Motor neuron (in vitro differentiated cells): Measurements from ENCODE around the gene C12orf76. TPM values are rescaled to one million over a fixed set of nuclear protein-coding genes. Genes with fewer than 3 reads are reported as not detected.
A peak's percentile ranks its signal among the peaks of the same experiment; 100 is the strongest.
"Not testable (repeated sequence)": the region's sequence is repeated elsewhere in the genome, so short reads cannot be mapped to it uniquely, and the experiment has no call there.

Experiments used
- ATAC-seq, 8 experiments: fragments of 200-7000 bp; cut with Tn5 transposase; replicated peaks in 6 of 8; 2 replicates each; pipeline ENCODE4 v1.8.0; 2021; ENCODE audit warnings: mild to moderate bottlenecking in 8 of 8, moderate library complexity in 8 of 8
- H3K27ac ChIP-seq, 2 donors: fragments of 250-450 bp; sonication (Bioruptor Pico); 2 replicates each; pipeline ENCODE4 v1.9.0; 2021; ENCODE audit warnings: antibody characterized with exemption in 2 of 2, mild to moderate bottlenecking in 2 of 2, moderate library complexity in 1 of 2
- H3K4me1 ChIP-seq, 2 donors: fragments of 250-450 bp; sonication (Bioruptor Pico); replicated peaks in 1 of 2; 2 replicates each; pipeline ENCODE4 v1.6.1; 2021; ENCODE audit warnings: antibody characterized with exemption in 2 of 2, mild to moderate bottlenecking in 2 of 2, moderate library complexity in 1 of 2
- H3K4me3 ChIP-seq, 5 donors: fragments of 250-450 bp; sonication (Bioruptor Pico); 2 replicates each; pipeline ENCODE4 v1.9.0; 2021; ENCODE audit warnings: antibody characterized with exemption in 5 of 5, mild to moderate bottlenecking in 5 of 5, moderate library complexity in 4 of 5
- WGBS, 10 experiments: fragments of 450-650 bp; shearing (Covaris generic); methylation state at CpG; one replicate each; pipeline ENCODE4 v1.0.0; 2022; 5-methylcytosine and 5-hydroxymethylcytosine counted together
- in situ Hi-C, 9 experiments: fragments of 400-800 bp; cut with MboI; loops; one replicate each; pipeline ENCODE4 v1.15.0; 2021; ENCODE audit warnings: low sequenced_read_pairs in 9 of 9, low pct_unique_long_range_greater_than_20kb in 2 of 9; ENCODE audit not compliant: unreplicated experiment in 9 of 9
- total RNA-seq, 8 experiments: library from RNA; unstranded; fragments of 300-600 nt; gene quantifications; 2 replicates each; pipeline versions ENCODE4 v1.2.3 to v1.2.4, GENCODE V29; 2022

Gene C12orf76
- total RNA-seq, 8 experiments from 2014 or later: 14.3 to 78.8 (median 43.8) TPM

DNA sequence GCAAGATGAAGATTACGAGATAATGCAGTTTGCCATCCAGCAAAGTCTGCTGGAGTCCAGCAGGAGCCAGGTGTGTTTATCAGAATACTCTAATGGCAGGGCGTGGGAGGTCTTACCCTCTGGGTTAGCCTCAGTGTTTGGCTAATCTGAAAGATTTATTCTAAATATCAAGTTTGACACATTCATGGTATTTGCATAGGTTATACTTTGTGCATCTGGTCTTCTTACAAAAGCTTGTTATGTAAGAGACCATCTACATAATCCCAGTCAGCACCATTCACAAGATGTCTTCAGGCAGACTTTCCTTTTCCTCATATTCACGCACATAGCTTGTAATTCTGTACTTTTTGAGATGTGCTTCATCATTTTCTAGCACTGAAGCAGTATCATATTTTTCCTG is 14.4 kb downstream of the C12orf76 start:
- 11 to 100% (median 88%) methylated on average over 1 to 3 of the region's 3 CpGs for WGBS, 10 experiments
- no peaks in the 10 kb centered on the region for H3K4me1 ChIP-seq
- H3K27ac ChIP-seq: no peak overlapping the region
- H3K4me3 ChIP-seq: no peak overlapping the region
- in situ Hi-C loops: no loop called here
- ATAC-seq: peak in 3 of 8 experiments; percentile 93 to 99 (median 96)

DNA sequence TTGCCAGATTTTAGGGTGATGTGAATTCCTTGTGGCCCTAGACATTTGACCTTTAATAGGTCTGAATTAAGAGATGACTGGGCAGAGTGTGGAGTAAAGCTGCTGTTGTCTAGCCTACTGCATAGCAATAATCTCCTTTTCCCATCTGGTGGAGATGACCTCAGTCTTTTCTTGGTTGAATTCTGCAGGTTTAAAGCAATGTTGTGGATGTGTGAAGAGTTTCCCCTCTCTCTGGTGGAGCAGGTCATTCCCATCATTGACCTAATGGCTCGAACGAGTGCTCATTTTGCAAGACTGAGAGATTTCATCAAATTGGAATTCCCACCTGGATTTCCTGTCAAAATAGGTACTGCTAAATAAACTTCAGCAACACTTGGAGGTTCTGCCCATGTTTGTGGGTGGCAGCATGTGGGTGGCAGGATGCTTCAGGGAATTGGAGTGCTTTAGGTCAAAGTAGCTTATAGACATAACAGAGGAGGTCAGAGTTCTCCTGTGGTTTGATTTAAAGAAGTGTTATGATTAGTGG is 19.0 kb downstream of the C12orf76 start:
- Histone ChIP-seq H3K4me1 (peaks cover 7 to 9% of the 10 kb centered on the region in 2 donors), H3K27ac (no peak overlapping the region), H3K4me3 (no peak overlapping the region)
- ATAC-seq: no peak
- 100% methylated on average over 2 of the region's 2 CpGs; no CpG with 5 or more reads in 7 of the 10 experiments for WGBS, 10 experiments
- in situ Hi-C loops: no loop called here

DNA sequence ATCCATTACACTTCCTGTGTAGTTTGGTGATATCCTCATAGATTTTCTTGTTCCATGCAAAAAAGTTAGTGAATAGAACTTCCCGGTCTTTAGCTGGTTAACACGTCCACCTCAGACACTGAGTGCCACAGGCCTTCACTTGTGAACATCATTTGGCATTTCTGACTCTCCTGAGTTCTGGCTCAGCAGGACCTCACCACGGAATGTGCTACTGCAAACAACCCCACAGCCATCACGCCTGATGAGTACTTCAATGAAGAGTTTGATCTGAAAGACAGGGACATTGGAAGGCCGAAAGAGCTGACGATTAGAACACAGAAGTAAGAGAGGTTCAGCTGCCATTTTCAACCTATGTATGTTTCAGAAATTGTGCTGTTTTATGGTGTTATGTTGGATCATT is 20.0 kb downstream of the C12orf76 start:
- Histone ChIP-seq H3K4me1 (peaks cover 17 to 19% of the 10 kb centered on the region in 2 donors), H3K4me3 (no peak overlapping the region), H3K27ac (no peak overlapping the region)
- 17 to 100% (median 87%) methylated on average over 1 to 5 of the region's 6 CpGs; no CpG with 5 or more reads in 4 of the 10 experiments for WGBS, 10 experiments
- in situ Hi-C loops: no loop called here
- ATAC-seq: no peak

DNA sequence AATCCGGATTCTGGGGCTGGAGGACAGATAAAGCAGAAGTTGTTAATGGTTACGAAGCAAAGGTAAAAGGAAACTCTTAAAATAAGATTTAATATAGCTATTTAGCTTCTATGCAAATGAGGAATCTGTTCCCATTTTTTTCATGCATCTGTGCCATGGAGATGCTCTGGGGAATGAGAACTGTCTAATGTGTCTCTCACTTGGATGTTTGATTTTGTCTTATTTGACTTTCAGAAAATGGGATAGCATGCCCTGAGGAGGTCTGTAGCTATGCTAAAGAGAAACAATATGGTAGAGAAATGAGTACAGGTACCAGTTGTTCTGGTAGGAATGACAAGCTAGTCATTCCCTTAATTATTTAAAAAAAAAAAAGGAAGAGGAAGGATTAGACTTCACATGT is 24.3 kb downstream of the C12orf76 start:
- peak in 3 of 8 experiments; percentile 1 to 23 (median 2) for ATAC-seq
- 82 to 100% (median 94%) methylated on average over 1 to 2 of the region's 2 CpGs; no CpG with 5 or more reads in 1 of the 10 experiments for WGBS, 10 experiments
- peak overlapping the region in 1 of 2 donors; percentile 53 for H3K27ac ChIP-seq
- H3K4me3 ChIP-seq: no peak overlapping the region
- in situ Hi-C loops: no loop called here
- H3K4me1 ChIP-seq: peaks cover 25 to 28% of the 10 kb centered on the region in 2 donors

DNA sequence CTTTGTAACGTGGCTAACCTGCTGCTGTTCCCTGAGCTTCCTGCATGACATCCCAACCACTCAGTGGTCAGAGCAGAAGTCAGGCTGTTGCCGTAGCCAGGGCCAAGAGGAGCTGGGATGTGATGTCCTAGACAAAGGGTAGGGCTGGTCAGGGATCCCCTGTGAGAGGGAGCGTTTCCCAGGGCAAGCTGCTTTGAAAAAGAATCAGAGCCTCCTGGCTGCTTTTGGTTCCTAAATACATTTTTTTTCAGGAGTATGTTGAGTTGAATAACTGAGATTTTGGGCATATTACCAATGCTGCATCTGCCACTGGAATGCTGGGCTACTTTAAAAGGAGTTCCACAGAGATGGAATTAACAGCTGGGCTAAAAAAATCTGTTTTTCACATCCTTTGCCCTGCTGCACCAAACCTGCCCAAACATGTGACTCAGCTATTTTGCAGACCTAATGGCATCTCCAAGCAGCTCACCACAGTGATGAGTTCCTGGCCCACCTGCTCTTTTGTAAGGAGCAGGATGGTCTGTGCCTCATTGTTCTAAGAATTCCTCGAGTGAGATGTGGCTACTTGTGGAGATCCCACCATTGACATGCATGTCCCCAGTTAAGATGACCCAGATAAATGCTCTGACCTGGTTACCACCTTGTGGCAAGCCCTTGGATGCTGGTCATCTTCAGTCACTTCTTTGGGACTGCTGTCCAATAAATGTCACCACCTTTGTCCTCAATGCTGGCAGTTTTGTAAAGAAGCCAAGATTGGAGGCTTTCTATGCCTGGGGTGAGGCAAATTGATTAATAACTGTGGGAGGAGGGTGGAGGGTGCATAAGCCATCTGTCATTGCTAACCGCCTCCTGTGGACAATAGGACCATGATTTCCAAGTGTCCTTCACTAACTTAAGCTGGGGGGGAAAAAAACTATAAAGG is 25.0 kb downstream of the C12orf76 start:
- H3K27ac ChIP-seq: peak overlapping the region; percentile 6 to 42
- ATAC-seq: peak in 4 of 8 experiments; percentile 12 to 31 (median 22)
- no peak overlapping the region for H3K4me3 ChIP-seq
- 0 to 86% (median 34%) methylated on average over 1 to 4 of the region's 5 CpGs; no CpG with 5 or more reads in 1 of the 10 experiments for WGBS, 10 experiments
- peaks cover 25 to 28% of the 10 kb centered on the region in 2 donors for H3K4me1 ChIP-seq
- in situ Hi-C loops: no loop called here

DNA sequence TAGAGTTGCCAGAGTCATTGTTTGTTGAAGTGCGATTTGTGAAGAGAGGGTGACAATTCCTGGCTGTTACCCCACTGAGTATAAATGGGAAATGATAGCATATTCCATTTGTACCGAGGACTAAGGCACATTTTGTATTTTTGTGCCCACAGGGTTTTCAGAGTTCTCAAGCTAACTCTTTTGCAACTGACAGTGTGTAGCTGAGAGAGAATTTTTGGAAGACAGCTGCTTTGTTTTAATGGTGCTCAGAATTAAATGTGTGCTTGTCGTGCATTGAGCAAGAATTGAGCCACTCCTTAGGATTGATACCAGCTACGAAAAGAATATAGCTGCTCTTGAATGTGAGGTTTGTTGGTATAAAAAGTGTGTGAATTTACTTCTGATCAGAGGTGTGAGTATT is 27.4 kb downstream of the C12orf76 start:
- Histone ChIP-seq H3K27ac (no peak overlapping the region), H3K4me3 (no peak overlapping the region), H3K4me1 (peaks cover 25 to 28% of the 10 kb centered on the region in 2 donors)
- in situ Hi-C loops: no loop called here
- no peak for ATAC-seq
- 75 to 100% (median 85%) methylated on average over 1 to 3 of the region's 4 CpGs; no CpG with 5 or more reads in 1 of the 10 experiments for WGBS, 10 experiments

DNA sequence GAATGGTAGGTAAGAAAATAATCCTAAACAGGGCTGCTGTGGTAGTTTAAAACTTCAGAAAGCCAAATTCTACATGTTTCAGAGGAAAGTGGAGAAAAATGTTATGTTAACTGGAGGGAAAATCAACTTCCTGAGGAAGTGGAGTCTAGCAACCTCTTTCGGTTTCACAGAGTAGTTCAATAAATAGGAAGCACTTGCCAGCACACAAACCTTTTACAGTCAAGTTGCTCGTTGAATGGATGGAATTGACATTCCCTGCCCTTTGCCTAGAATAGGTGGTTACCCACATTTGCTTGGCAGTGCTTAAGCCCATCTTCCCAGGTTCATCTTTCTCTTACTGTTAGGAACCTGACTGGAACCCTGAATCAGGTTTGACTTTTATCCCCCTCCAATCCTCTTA is 33.2 kb downstream of the C12orf76 start:
- in situ Hi-C loops: no loop called here
- 51 to 100% (median 87%) methylated on average over 1 to 2 of the region's 2 CpGs; no CpG with 5 or more reads in 2 of the 10 experiments for WGBS, 10 experiments
- ATAC-seq: no peak

DNA sequence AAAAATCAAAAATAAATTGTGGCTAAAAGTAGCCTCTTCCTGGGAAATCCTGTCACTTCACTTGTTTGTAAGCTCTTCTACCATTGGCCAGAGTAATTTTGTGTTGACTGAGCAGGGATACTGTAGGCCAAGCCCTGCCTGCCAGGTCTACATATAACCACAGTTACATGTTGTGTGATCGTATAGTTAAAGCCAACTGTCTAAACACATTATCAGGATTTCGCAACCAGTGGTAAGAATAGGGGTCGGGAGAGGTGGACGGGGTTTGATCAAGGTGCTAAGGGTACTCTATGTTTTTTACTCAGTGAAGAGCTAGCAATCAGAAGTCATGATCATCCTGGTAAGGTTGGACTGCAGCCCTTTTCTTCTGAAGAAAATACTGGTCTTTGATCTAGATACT is 35.7 kb downstream of the C12orf76 start:
- Histone ChIP-seq H3K4me1 (no peaks in the 10 kb centered on the region), H3K4me3 (no peak overlapping the region), H3K27ac (no peak overlapping the region)
- in situ Hi-C loops: no loop called here
- no peak for ATAC-seq
- 89 to 100% (median 100%) methylated on average over 1 to 4 of the region's 4 CpGs; no CpG with 5 or more reads in 3 of the 10 experiments for WGBS, 10 experiments

More for the DNA sequence above, 33.2 kb downstream of the C12orf76 start:
- no peaks in the 10 kb centered on the region for H3K4me1 ChIP-seq
- H3K4me3 ChIP-seq: no peak overlapping the region
- H3K27ac ChIP-seq: no peak overlapping the region

DNA sequence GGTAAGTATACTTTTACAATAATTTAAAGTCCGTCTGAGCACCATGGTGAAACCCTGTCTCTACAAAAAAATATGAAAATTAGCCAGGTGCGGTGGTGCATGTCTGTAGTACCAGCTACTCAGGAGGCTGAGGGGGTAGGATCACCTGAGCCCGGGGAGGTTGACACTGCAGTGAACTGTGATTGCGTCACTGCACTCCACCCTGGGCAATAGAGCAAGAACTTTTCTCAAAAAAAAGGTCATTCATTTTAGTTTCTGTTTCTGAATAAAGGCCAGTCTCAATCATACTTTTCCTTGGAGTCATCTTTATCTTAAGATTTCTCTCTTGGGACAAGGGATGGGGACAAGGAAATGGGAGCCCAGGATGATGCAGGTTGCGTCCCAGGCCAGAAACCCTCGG is 36.2 kb downstream of the C12orf76 start:
- no peaks in the 10 kb centered on the region for H3K4me1 ChIP-seq
- ATAC-seq: peak in 2 of 8 experiments; percentile 23 to 46
- in situ Hi-C loops: no loop called here
- no peak overlapping the region for H3K27ac ChIP-seq
- 86 to 100% (median 93%) methylated on average over 2 to 6 of the region's 6 CpGs; no CpG with 5 or more reads in 2 of the 10 experiments for WGBS, 10 experiments
- H3K4me3 ChIP-seq: no peak overlapping the region

DNA sequence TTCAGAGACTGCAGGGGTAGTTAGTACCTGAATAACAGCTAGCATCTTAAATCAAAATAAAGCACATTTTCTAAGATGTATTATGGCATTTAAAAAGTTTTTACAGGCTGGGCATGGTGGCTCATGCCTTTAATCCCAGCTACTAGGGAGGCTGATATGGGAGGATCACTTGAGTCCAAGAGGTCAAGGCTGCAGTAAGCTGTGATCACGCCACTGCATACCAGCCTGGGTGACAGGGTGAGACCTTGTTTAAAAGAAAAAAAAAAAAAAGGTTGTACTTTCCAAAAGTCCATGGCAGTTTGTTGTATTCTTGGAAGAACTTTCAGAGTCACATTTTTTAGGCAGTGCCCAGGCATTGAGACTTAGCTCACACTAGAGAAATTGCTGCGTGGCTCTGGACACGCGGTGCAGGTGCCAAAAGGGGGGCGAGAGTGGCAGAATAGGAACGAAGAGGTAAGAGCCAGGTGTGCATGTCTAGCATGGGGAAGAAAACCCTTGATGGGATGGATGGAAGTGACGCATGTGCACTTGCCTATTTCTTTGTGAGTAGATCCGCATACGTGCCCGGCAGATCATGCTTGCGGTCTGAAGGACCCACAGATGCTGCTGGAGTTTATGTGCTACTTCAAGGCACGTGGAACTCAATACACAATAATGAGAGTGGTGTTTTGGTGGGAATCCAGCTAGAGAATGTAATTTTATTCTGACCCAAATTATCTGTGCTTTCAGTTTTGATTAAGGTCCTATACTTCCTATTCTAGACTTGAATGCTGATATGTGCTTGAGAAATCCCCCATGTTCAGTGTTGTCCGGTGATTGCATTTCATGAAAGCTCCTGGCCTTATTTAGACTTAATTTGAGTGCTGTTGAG is 37.2 kb downstream of the C12orf76 start:
- 80 to 100% (median 94%) methylated on average over 1 to 13 of the region's 13 CpGs; no CpG with 5 or more reads in 1 of the 10 experiments for WGBS, 10 experiments

DNA sequence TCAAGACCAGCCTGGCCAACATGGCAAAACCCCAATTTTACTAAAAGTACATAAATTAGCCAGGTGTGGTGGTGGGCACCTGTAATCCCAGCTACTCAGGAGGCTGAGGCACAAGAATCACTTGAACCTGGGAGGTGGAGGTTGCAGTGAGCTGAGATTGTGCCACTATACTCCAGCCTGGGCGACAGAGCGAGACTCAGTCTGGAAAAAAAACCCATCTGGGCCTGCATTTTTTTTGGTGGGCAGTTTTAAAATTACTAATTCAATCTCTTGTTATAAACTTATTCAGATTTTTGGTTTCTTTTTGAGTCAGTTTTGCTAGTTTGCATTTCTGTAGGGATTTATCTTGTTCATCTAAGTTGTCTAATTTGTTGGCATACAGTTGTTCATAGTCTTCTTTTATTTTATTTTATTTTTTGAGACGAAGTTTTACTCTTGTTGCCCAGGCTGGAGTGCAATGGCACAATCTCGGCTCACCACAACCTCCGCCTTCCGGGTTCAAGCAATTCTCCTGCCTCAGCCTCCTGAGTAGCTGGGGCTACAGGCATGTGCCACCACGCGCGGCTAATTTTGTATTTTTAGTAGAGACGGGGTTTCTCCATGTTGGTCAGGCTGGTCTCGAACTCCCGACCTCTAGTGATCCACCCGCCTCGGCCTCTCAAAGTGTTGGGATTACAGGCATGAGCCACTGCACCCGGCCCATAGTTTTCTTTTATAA is 39.5 kb downstream of the C12orf76 start:
- H3K27ac ChIP-seq, ATAC-seq, H3K4me1 ChIP-seq, in situ Hi-C loops, H3K4me3 ChIP-seq: not testable (repeated sequence)
- 85 to 99% (median 95%) methylated on average over 4 to 15 of the region's 15 CpGs for WGBS, 10 experiments

More for the DNA sequence above, 37.2 kb downstream of the C12orf76 start:
- no peaks in the 10 kb centered on the region for H3K4me1 ChIP-seq
- in situ Hi-C loops: no loop called here
- H3K27ac ChIP-seq: no peak overlapping the region
- no peak overlapping the region for H3K4me3 ChIP-seq
- ATAC-seq: no peak

DNA sequence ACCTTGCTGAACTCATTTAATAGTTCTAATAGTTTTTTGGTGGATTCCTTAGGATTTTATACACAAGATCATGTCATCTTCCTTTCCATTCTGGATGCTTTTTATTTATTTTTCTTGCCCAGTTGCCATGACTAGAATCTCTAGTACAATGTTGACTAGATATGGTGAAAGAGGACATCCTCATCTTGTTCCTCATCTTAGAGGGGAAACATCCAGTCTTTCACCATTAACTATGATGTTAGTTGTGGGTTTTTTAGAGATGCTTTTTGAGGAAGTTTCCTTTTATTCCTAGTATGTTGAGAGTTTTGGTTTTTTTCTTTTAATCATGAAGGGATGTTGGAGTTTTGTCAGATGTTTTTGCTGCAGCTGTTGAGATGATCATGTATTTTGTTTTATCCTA is 40.4 kb downstream of the C12orf76 start:
- in situ Hi-C loops: no loop called here
- no peak overlapping the region for H3K27ac ChIP-seq
- no peak for ATAC-seq
- H3K4me1 ChIP-seq: no peaks in the 10 kb centered on the region
- no peak overlapping the region for H3K4me3 ChIP-seq
